Measurements from ENCODE around the gene CDH4. TPM values are rescaled to one million over a fixed set of nuclear protein-coding genes. Genes with fewer than 3 reads are reported as not detected.

The CDH4 gene
- polyA plus RNA-seq, 3 donors = 6.9 to 8.7 (median 7.9) TPM

DNA sequence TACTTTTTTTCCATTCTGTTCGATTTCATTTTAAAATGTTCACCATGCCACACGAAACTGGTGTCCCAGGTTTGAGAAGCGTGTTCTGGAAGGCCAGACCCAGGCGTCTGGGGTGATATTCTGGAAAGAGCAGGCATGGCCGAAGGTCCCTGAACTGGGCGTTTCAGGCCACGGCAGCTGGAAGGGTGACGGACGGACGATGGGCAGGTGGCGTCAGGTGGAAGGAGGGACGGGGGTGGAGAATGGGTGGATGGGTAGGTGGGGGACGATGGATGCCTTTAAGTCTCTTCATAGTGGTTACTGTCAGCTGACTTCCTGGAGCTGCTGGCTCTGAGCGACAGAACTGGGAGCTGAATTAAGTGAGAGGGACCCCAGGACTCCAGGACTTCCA is 44.6 kb downstream of the CDH4 start:
- no peak for DNase-seq (ENCODE audit: extremely low read depth in 1 of 11, low read depth in 9 of 11, low spot score in 4 of 11)

DNA sequence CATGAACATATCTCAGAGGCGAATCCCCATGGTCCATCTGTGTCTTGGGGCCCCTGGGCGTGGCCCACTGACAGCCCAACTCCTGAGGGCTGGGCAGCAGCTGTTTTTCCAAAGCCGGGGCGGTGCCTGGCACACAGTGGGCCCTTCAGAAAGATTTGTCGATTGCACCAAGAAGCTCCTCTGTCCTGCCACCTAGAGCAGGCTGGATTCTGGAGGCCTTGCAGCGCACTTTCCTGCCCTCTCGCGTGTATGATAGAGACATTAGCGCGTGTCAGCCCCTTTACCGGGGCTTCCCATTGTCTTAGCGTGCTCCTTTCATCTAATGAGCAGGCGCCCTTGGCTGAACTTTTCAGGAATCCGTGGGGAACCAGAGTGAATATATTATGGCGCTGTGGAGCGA is 45.4 kb downstream of the CDH4 start:
- DNase-seq (ENCODE audit: extremely low read depth in 1 of 11, low read depth in 9 of 11, low spot score in 4 of 11) = no peak

DNA sequence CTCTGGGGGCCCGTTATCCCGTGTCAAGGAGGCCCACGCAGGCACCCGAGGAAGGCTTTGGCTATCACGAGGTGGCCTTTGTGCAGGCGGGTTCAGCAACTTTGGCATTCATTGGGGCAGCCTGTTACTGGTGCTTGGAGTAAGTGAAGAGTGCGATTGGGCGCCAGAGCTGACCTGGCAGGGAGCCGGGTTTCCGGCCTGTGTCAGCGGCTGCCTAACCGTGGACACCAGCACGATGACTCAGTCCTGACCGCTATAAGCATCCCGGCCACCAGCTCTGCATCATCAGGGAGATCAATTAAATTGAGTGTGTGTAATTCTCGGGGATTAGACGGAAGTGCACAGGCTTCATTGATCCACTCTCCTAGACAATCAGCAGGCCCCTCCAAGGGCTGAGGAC is 45.9 kb downstream of the CDH4 start:
- no peak for DNase-seq (ENCODE audit: extremely low read depth in 1 of 11, low read depth in 9 of 11, low spot score in 4 of 11)

DNA sequence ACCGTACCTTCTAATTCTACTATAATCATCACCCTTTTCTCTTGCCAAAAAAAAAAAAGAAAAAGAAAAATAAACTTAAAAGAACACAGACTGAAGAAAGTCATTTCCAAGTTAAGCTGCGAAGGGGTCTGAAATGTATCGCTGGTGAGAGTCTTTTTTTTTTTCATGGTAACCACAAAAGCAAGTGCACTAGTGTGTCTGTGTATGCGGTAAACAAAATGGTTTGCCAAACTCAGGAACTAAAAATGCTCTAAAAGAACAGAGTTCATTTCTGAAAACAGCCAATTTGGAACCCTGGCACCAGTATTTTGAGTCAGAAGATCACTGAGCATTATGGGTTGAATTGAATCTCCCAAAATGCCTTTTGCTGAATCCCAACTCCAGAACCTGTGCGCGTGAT is 46.6 kb downstream of the CDH4 start:
- no peak for DNase-seq (ENCODE audit: extremely low read depth in 1 of 11, low read depth in 9 of 11, low spot score in 4 of 11)

DNA sequence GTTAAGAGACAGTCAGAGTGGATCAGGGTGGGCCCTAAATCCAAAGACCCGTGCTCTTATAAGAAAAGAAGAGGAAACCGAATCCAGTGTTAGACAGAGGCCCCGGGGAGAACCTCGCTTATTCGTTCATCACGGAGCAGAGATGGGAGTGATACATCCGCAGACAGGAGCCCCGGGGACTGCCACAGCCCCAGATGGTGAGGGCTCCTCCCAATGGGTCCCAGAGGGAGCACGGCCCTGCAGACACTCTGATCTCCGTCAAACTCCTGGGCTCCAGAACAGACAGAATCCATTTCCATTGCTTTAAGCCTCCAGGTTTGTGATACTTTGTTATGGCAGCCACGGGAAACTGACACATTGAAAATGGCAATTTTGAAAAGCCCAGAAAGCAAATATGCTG is 47.0 kb downstream of the CDH4 start:
- DNase-seq (ENCODE audit: extremely low read depth in 1 of 11, low read depth in 9 of 11, low spot score in 4 of 11) = no peak

DNA sequence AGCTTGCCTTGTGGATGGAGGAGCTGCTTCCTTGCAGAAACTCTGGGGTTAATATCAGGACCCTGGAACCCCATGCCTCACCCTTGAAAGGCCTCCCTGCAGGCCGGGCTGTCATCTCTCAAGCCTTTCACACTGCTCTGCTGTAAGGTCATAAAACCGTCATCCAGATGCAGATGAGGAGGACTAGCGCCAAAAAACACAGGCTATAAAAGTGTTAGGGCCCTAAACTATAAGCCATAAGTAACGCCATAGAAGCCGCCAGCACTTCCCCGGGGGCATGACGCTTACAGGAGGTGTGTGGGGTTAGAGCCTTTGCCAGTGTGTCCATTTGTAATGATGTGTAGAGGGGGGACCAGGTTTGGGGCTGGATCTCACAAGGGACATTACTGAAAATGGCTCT is 47.6 kb downstream of the CDH4 start:
- peak in 10 of 11 donors; percentile 27 to 68 (median 43) for DNase-seq (ENCODE audit: extremely low read depth in 1 of 11, low read depth in 9 of 11, low spot score in 4 of 11)

DNA sequence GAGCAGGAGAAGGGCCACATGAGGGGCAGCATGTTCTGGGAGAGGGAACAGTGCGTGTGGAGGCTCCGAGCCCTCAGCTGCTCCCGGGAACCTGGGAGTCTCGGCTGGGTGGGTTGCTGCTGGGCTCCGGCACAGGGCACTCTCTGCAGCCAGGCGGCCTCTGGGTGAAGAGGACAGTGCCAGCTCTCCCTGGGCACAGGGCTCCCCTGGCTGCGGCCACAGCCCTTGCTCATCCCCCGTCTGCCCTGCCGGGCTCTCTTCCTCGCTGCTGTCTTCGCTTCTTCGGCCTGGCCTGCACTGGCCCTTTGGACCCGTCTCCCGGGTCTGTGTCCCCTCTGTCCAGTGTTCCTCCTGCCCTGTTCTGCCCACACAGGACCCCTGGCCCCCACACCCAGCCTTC is 48.2 kb downstream of the CDH4 start:
- no peak for DNase-seq (ENCODE audit: extremely low read depth in 1 of 11, low read depth in 9 of 11, low spot score in 4 of 11)

DNA sequence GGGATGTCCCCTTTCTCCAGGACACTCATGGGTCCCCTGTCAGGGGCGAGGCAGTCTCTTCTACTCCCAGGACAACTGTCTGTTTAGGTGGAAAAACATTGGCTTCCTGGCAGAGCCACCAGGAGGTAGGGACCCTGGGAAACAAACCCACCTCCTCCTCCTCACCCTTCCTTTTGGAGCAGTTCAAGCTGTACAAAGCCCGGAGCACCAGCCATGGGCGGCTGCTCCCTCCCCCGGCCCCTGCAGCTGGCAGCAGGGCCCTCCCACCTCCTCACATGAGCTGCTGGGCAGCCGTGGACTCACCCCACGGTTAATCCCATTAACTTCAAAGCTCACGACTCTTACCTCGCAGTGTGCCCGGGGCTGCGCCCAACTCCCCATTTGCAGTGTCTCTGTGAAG is 48.6 kb downstream of the CDH4 start:
- no peak for DNase-seq (ENCODE audit: extremely low read depth in 1 of 11, low read depth in 9 of 11, low spot score in 4 of 11)

DNA sequence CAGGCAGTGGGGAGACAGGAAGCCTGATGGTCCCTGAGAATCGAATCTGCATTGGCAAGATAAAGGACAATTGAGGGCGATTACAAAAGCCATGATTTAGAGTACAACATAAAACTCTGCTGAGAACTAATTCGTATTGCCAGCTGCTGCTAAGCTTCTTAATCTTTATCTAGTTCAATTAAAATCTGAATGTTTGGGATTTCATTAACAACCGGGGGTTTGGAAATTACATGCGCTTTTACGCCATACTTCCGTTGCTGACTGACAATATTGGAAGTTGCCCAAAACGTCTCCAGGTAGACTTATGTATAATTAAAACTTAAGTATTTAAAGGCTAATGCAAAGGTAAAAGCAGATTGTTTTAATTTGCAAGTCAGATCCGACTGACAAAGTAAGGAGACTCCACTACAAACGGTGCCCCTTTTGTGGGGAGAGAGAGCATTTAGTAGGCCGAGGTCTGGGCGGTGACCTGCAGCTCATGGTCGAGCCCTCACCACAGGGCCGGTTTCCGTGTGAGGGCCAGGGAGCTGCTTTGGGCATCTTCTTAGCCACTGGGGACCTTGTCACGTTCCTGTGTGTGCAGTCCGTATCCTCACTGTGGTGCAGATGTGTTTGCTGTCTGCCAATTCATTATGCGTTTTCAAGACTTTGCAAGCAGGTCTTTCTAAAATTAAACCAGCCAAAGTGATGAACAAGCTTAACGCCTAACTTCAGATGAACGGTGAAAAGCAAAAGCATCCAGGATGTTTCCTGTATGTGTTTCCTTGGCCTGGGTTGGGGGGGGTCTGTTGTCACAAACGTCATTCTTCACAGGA is 49.9 kb downstream of the CDH4 start:
- DNase-seq (ENCODE audit: extremely low read depth in 1 of 11, low read depth in 9 of 11, low spot score in 4 of 11) = no peak

DNA sequence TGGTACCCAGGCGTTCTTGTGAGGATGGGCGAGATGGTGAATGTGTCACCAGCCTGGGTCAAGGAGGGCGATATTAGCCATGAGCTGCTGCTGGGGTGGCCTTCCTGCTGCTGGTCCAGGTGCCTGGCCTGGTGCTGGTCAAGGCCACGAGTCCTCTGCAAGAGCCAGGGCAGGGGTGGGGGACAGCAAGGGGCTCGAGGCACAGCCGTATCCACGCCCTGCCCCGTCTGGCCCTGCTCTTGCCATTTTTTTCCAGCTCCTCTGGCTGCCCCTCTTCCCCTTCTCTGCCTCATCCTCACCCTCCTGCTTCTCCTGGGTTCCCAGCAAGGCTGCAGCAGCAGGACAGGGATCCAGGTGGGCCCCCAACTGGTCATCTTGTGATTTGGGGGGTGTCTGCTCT is 51.2 kb downstream of the CDH4 start:
- DNase-seq (ENCODE audit: extremely low read depth in 1 of 11, low read depth in 9 of 11, low spot score in 4 of 11) = no peak

DNA sequence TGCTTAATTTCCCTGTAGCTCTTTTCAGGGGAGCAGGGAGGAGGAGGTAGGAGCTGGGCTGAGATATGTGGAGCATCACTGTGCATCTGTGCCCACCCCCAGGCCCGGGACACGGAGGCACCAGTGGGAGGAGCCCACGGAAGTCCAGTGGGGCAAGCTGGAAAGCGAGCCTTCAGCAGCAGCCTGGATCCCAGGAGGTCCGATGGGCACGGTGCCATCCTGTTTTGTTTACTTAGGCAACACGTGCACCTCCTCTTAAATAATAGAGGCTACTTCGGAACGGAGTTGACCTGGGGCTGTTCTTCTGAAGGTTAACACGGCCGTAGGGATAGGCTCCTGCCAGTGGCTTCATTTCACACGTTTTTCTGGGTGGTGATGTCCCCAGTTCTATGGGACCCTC is 51.6 kb downstream of the CDH4 start:
- no peak for DNase-seq (ENCODE audit: extremely low read depth in 1 of 11, low read depth in 9 of 11, low spot score in 4 of 11)

DNA sequence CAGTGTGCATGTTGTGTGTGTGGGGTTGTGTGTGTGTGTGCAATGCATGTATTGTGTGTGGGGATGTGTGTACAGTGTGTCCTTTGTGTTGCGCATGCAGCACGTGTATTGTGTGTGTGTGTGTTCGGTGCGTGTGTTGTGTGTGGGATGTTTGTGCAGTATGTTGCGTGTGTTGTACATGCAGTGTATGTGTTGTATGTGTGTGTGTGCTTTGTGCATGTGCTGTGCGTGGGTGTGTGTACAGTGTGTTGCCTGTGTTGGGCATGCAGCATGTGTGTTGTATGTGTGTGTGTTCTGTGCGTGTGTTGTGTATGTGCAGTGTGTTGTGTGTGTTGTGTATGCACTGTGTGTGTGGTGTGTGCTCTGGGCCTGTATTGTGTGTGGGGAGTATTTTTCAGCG is 52.7 kb downstream of the CDH4 start:
- DNase-seq (ENCODE audit: extremely low read depth in 1 of 11, low read depth in 9 of 11, low spot score in 4 of 11) = no peak

DNA sequence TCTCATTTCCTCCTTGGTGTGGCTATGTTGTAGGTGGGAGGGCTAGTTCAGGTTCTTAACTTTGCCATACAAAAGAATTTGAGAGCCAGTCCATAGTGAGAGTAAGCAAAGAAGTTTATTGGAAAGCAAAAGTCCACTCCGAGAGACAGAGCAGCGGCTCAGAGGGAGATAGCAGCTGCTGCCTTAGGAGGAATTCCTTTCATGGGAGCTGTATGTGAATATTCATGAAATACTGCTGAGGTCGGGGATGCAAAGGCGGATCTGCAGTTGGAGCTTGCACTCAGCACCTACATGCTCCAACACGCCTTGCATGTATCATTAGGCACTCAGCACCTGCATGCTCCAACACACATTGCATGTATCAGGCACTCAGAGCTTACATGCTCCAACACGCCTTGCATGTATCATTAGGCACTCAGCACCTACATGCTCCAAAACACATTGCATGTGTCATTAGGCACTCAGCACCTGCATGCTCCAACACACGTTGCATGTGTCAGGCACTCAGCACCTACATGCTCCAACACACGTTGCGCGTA is 54.9 kb downstream of the CDH4 start:
- no peak for DNase-seq (ENCODE audit: extremely low read depth in 1 of 11, low read depth in 9 of 11, low spot score in 4 of 11)

DNA sequence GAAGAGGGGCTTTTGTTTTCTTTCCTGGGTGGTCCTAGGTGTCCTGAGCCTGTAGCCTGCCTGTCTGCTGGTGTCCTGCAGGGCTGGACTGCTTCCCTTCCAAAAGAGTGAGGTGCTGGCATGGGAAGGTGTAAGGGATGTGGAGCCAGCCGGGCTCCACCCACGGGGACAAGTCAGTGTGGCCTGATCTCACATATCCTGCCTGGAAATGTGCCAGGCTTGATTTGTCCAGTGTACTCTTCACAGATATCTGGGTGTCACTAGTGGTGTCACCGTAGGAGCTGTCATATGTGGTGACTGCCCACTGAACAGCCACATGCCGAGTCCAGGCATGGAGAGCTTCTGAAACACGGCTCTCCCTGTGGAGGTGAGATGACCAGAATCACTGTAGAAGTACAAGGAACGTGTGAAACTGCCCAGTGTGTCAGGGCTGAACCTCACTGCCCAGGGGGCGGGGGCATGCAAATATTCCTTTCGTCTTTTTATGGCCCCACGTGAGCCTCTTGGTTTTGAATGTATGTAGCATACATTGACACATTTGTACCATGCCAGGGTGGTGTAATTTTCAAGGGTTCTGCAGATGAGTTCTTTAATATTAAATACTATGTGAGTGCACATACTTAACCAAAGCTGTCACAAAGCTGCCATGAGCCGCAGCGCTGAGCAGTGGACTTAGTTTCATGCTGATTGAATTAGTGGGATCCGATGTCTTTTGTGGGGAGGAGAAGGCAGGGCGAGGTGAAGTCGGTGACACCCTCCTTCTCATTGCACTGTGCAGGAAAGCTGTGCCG is 55.8 kb downstream of the CDH4 start:
- no peak for DNase-seq (ENCODE audit: extremely low read depth in 1 of 11, low read depth in 9 of 11, low spot score in 4 of 11)

DNA sequence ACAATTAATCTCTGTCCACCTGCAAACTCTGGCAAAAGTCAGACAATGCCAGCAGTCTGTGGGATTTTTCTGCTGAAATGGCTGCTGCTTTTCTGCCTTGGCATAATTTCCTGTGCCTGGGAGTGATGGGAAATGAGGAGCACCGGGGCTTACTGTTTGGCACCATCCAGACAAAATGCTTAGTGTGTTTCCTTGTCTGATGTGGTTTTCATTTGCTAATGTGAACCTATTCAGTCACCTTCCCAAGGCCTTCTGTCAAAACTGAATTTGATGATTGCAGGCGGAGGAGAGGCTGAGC is 56.4 kb downstream of the CDH4 start:
- DNase-seq (ENCODE audit: extremely low read depth in 1 of 11, low read depth in 9 of 11, low spot score in 4 of 11) = no peak

DNA sequence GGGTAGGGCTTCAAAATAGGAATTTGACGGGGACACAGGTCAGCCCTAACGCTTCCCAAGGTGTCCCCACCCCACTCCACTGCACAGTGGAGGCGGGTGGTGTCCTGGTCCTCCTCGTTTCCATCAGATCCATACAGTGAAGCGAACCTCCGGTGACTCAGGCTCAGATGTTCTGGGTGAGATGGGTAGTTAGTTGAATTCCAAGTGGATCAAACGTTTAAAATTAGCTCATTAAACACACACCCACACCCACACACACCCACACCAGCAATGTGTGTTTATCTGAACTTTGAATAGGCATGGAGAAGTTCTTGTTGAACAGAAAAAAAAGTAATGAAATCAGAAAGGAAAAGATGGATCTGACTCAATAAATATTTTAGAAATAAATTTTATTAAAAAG is 58.9 kb downstream of the CDH4 start:
- no peak for DNase-seq (ENCODE audit: extremely low read depth in 1 of 11, low read depth in 9 of 11, low spot score in 4 of 11)

DNA sequence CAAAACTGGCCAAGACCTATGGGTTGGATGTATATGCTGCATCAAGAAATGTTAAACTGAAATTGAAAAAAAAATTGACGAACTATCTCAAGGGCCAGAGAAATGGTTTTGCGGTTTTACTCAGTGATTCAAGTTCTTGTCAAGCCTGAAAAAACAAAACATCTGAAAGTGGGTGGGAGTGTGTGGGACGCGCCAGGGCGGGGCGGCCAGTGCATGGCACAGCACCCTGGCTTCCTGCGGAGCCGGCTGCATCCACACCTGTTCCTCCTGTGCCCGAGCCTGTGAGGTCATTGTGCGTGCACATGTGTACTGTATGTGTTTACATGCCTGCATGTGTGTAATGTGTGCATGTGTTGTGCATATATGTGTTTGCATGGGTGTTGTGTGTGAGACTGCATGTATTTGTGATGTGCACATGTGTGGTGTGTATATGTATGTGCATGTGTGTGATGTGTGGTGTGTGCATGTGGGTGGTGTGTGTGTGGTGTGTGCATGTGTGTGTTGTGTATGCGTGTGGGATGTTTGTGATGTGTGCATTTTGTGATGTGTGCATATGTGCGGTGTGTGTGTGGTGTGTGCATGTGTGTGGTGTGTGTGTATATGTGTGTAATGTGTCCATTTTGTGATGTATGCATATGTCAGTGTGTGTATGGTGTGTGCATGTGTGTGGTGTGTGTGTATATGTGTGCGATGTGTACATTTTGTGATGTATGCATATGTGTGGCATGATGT is 59.8 kb downstream of the CDH4 start:
- no peak for DNase-seq (ENCODE audit: extremely low read depth in 1 of 11, low read depth in 9 of 11, low spot score in 4 of 11)

DNA sequence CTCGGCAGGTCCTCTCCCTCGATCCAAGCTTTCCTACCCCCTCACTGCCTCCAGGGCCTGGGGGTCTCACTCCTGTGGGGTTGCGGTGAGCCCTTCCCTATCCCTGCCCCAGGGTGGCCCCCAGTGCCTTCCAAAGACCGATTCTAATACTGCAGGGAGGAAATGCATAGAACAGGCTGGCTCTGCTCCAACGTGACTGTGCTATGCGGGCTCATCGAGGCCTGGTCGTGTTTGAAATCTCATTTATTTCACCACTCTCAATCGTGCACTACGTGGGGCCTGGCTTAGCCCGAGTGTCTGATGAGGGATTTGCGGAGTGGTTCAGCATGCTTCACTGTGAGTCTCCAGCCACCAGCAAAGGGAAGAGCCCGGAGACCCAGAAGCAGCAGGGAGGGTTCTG is 60.9 kb downstream of the CDH4 start:
- no peak for DNase-seq (ENCODE audit: extremely low read depth in 1 of 11, low read depth in 9 of 11, low spot score in 4 of 11)

DNA sequence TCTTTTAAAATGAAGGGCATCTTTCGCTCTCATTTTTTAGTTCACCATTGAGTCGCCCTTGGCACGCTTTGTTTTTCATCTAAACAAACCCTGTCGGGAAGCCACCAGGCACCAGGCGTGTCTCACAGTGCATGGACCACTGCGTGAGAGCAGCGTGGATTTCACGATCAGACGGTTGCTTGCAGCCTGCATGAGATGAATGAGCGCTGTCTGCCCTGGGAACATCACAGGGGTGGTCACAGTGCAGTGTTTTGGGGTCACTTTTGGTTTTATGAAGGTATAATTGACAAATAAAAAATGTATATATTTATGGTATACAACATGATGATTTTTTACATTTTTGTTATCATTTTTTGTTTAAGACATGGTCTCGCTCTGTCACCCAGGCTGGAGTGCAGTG is 61.3 kb downstream of the CDH4 start:
- no peak for DNase-seq (ENCODE audit: extremely low read depth in 1 of 11, low read depth in 9 of 11, low spot score in 4 of 11)

Measured in renal cortex interstitium (tissue), 11 donors.